ENCODE data around the gene CDAN1.

Gene CDAN1

GRCh38 chr15:42721916-42722315, 15.0 kb downstream of the CDAN1 start:
- TF ChIP-seq YY1 (IDR thresholded peaks at IDR 0.05; ENCODE audit: insufficient read depth, insufficient read length) (no peak), SUZ12 (IDR thresholded peaks at IDR 0.05; ENCODE audit: extremely low read depth, insufficient read depth, insufficient read length) (no peak), ZNF274 (IDR thresholded peaks at IDR 0.05; ENCODE audit: low read depth, low read length) (no peak)
- Histone ChIP-seq H3K9ac (ENCODE audit: insufficient read length, low read depth) (no peak overlapping the region), H3K9me3 (ENCODE audit: insufficient read depth, low read length) (no peaks in the 10 kb centered on the region), H3K4me1 (ENCODE audit: insufficient read depth, insufficient read length) (no peaks in the 10 kb centered on the region), H3K4me3 (ENCODE audit: insufficient read length, low read depth) (no peak overlapping the region), H3K36me3 (ENCODE audit: insufficient read depth, insufficient read length, low read length) (peaks cover 69% of the 10 kb centered on the region), H3K27me3 (ENCODE audit: insufficient read depth, insufficient read length) (no peaks in the 10 kb centered on the region)
- DNase-seq (ENCODE audit: low read depth, low spot score), result no peak

GRCh38 chr15:42721016-42721415, 15.9 kb downstream of the CDAN1 start:
- H3K9me3 ChIP-seq (ENCODE audit: insufficient read depth, low read length), result no peaks in the 10 kb centered on the region
- H3K4me1 ChIP-seq (ENCODE audit: insufficient read depth, insufficient read length), result no peaks in the 10 kb centered on the region
- no peak overlapping the region for H3K9ac ChIP-seq (ENCODE audit: insufficient read length, low read depth)
- peaks cover 60% of the 10 kb centered on the region for H3K36me3 ChIP-seq (ENCODE audit: insufficient read depth, insufficient read length, low read length)
- DNase-seq (ENCODE audit: low read depth, low spot score), result no peak
- no peak overlapping the region for H3K4me3 ChIP-seq (ENCODE audit: insufficient read length, low read depth)
- no peaks in the 10 kb centered on the region for H3K27me3 ChIP-seq (ENCODE audit: insufficient read depth, insufficient read length)
- no peak for TF ChIP-seq SUZ12 (IDR thresholded peaks at IDR 0.05; ENCODE audit: extremely low read depth, insufficient read depth, insufficient read length)
- TF ChIP-seq ZNF274 (IDR thresholded peaks at IDR 0.05; ENCODE audit: low read depth, low read length), result no peak
- TF ChIP-seq YY1 (IDR thresholded peaks at IDR 0.05; ENCODE audit: insufficient read depth, insufficient read length), result no peak

- no peak for TF ChIP-seq YY1 (IDR thresholded peaks at IDR 0.05; ENCODE audit: insufficient read depth, insufficient read length)
- no peak for TF ChIP-seq ZNF274 (IDR thresholded peaks at IDR 0.05; ENCODE audit: low read depth, low read length)
- no peaks in the 10 kb centered on the region for H3K9me3 ChIP-seq (ENCODE audit: insufficient read depth, low read length)
- no peaks in the 10 kb centered on the region for H3K4me1 ChIP-seq (ENCODE audit: insufficient read depth, insufficient read length)
- H3K27me3 ChIP-seq (ENCODE audit: insufficient read depth, insufficient read length), result no peaks in the 10 kb centered on the region
- H3K9ac ChIP-seq (ENCODE audit: insufficient read length, low read depth), result no peak overlapping the region
- peaks cover 53% of the 10 kb centered on the region for H3K36me3 ChIP-seq (ENCODE audit: insufficient read depth, insufficient read length, low read length)
- no peak for DNase-seq (ENCODE audit: low read depth, low spot score)
- H3K4me3 ChIP-seq (ENCODE audit: insufficient read length, low read depth), result no peak overlapping the region
Observed at GRCh38 chr15:42720071-42720470, 16.9 kb downstream of the CDAN1 start.

GRCh38 chr15:42719043-42719442, 17.9 kb downstream of the CDAN1 start:
- TF ChIP-seq YY1 (IDR thresholded peaks at IDR 0.05; ENCODE audit: insufficient read depth, insufficient read length) (no peak), SUZ12 (IDR thresholded peaks at IDR 0.05; ENCODE audit: extremely low read depth, insufficient read depth, insufficient read length) (no peak)
- Histone ChIP-seq H3K4me1 (ENCODE audit: insufficient read depth, insufficient read length) (no peaks in the 10 kb centered on the region), H3K4me3 (ENCODE audit: insufficient read length, low read depth) (no peak overlapping the region), H3K9ac (ENCODE audit: insufficient read length, low read depth) (no peak overlapping the region), H3K27me3 (ENCODE audit: insufficient read depth, insufficient read length) (no peaks in the 10 kb centered on the region), H3K9me3 (ENCODE audit: insufficient read depth, low read length) (no peaks in the 10 kb centered on the region), H3K36me3 (ENCODE audit: insufficient read depth, insufficient read length, low read length) (peaks cover 43% of the 10 kb centered on the region)
- no peak for DNase-seq (ENCODE audit: low read depth, low spot score)

GRCh38 chr15:42716626-42717025, 20.3 kb downstream of the CDAN1 start:
- H3K36me3 ChIP-seq (ENCODE audit: insufficient read depth, insufficient read length, low read length), result peaks cover 21% of the 10 kb centered on the region
- no peak for DNase-seq (ENCODE audit: low read depth, low spot score)

GRCh38 chr15:42716125-42716524, 20.8 kb downstream of the CDAN1 start:
- no peak overlapping the region for H3K9ac ChIP-seq (ENCODE audit: insufficient read length, low read depth)
- H3K27me3 ChIP-seq (ENCODE audit: insufficient read depth, insufficient read length), result no peaks in the 10 kb centered on the region
- no peak for TF ChIP-seq YY1 (IDR thresholded peaks at IDR 0.05; ENCODE audit: insufficient read depth, insufficient read length)
- DNase-seq (ENCODE audit: low read depth, low spot score), result no peak
- no peaks in the 10 kb centered on the region for H3K4me1 ChIP-seq (ENCODE audit: insufficient read depth, insufficient read length)
- H3K9me3 ChIP-seq (ENCODE audit: insufficient read depth, low read length), result no peaks in the 10 kb centered on the region
- peaks cover 20% of the 10 kb centered on the region for H3K36me3 ChIP-seq (ENCODE audit: insufficient read depth, insufficient read length, low read length)
- H3K4me3 ChIP-seq (ENCODE audit: insufficient read length, low read depth), result no peak overlapping the region

More at GRCh38 chr15:42716626-42717025, 20.3 kb downstream of the CDAN1 start:
- Histone ChIP-seq H3K4me1 (ENCODE audit: insufficient read depth, insufficient read length) (no peaks in the 10 kb centered on the region), H3K9me3 (ENCODE audit: insufficient read depth, low read length) (no peaks in the 10 kb centered on the region), H3K9ac (ENCODE audit: insufficient read length, low read depth) (no peak overlapping the region), H3K4me3 (ENCODE audit: insufficient read length, low read depth) (no peak overlapping the region), H3K27me3 (ENCODE audit: insufficient read depth, insufficient read length) (no peaks in the 10 kb centered on the region)
- no peak for TF ChIP-seq SUZ12 (IDR thresholded peaks at IDR 0.05; ENCODE audit: extremely low read depth, insufficient read depth, insufficient read length)
- no peak for TF ChIP-seq ZNF274 (IDR thresholded peaks at IDR 0.05; ENCODE audit: low read depth, low read length)
- no peak for TF ChIP-seq YY1 (IDR thresholded peaks at IDR 0.05; ENCODE audit: insufficient read depth, insufficient read length)

- H3K9me3 ChIP-seq (ENCODE audit: insufficient read depth, low read length), result no peaks in the 10 kb centered on the region
- TF ChIP-seq ZNF274 (IDR thresholded peaks at IDR 0.05; ENCODE audit: low read depth, low read length) (no peak), SUZ12 (IDR thresholded peaks at IDR 0.05; ENCODE audit: extremely low read depth, insufficient read depth, insufficient read length) (no peak), YY1 (IDR thresholded peaks at IDR 0.05; ENCODE audit: insufficient read depth, insufficient read length) (no peak)
- H3K27me3 ChIP-seq (ENCODE audit: insufficient read depth, insufficient read length), result no peaks in the 10 kb centered on the region
- DNase-seq (ENCODE audit: low read depth, low spot score), result no peak
- H3K36me3 ChIP-seq (ENCODE audit: insufficient read depth, insufficient read length, low read length), result no peaks in the 10 kb centered on the region
- no peak overlapping the region for H3K9ac ChIP-seq (ENCODE audit: insufficient read length, low read depth)
- H3K4me3 ChIP-seq (ENCODE audit: insufficient read length, low read depth), result no peak overlapping the region
- H3K4me1 ChIP-seq (ENCODE audit: insufficient read depth, insufficient read length), result no peaks in the 10 kb centered on the region
Observed at GRCh38 chr15:42712584-42712983, 24.3 kb downstream of the CDAN1 start.

- no peak for TF ChIP-seq YY1 (IDR thresholded peaks at IDR 0.05; ENCODE audit: insufficient read depth, insufficient read length)
- TF ChIP-seq SUZ12 (IDR thresholded peaks at IDR 0.05; ENCODE audit: extremely low read depth, insufficient read depth, insufficient read length), result no peak
- Histone ChIP-seq H3K4me3 (ENCODE audit: insufficient read length, low read depth) (no peak overlapping the region), H3K9ac (ENCODE audit: insufficient read length, low read depth) (no peak overlapping the region), H3K36me3 (ENCODE audit: insufficient read depth, insufficient read length, low read length) (no peaks in the 10 kb centered on the region), H3K27me3 (ENCODE audit: insufficient read depth, insufficient read length) (no peaks in the 10 kb centered on the region), H3K4me1 (ENCODE audit: insufficient read depth, insufficient read length) (no peaks in the 10 kb centered on the region), H3K9me3 (ENCODE audit: insufficient read depth, low read length) (no peaks in the 10 kb centered on the region)
- no peak for DNase-seq (ENCODE audit: low read depth, low spot score)
Observed at GRCh38 chr15:42711746-42712145, 25.2 kb downstream of the CDAN1 start.

Measured in NT2/D1 (cell line).